ENCODE data around the gene COA8.

GRCh38 chr14:103520657-103521437, 41.9 kb upstream of the COA8 start:
- TF ChIP-seq CTCF (IDR thresholded peaks at IDR 0.05): peak; percentile 47 to 83 (median 61)
- peak; percentile 60 to 86 (median 86) for TF ChIP-seq POLR2AphosphoS5 (IDR thresholded peaks at IDR 0.05)

Data from transverse colon (tissue), 4 donors.